Caco-2 (cell line): ENCODE measurements around the gene FAM83F. TPM values are rescaled to one million over a fixed set of nuclear protein-coding genes. Genes with fewer than 3 reads are reported as not detected.

Experiments used
- BruUV-seq: library from RNA; stranded (reverse); fragments of 400-500 nt; replicated peaks from 2 replicates; lab custom pipeline; 2021; lab: Mats Ljungman, UMichigan
- CTCF ChIA-PET: fragments of 300-600 bp; sonication (Branson Sonifier 250); formaldehyde crosslinking; loops from one replicate; lab custom pipeline; 2022; ENCODE audit warnings: antibody characterized with exemption; lab: Charles Lee
- POLR2A ChIA-PET: fragments of 300-600 bp; sonication (Branson Sonifier 250); formaldehyde crosslinking; loops from one replicate; lab custom pipeline; 2022; ENCODE audit warnings: antibody characterized with exemption; lab: Charles Lee
- DNase-seq, 2 experiments: peaks; one replicate each; pipeline versions ENCODE4 v3.0.0 to v3.0.0-alpha.2; 2020 to 2022
- H3K27me3 ChIP-seq: replicated peaks from 2 replicates; pipeline ENCODE4 v1.6.0; 2011; ENCODE audit warnings: low read length; ENCODE audit not compliant: control insufficient read depth, insufficient read depth
- H3K36me3 ChIP-seq: 2 replicates; pipeline ENCODE4 v1.5.1; 2011; ENCODE audit warnings: low read length; ENCODE audit not compliant: control insufficient read depth, insufficient read depth
- H3K4me1 ChIP-seq: fragments of 250-450 bp; sonication (Bioruptor Pico); 2 replicates; pipeline ENCODE4 v1.5.1; 2020; ENCODE audit warnings: mild to moderate bottlenecking
- H3K4me3 ChIP-seq: 2 replicates; pipeline ENCODE4 v1.5.1; 2011; ENCODE audit warnings: low read depth, mild to moderate bottlenecking, control low read depth, low read length
- H3K9me3 ChIP-seq: fragments of 250-450 bp; sonication (Bioruptor Pico); 2 replicates; pipeline ENCODE4 v1.5.1; 2020; ENCODE audit warnings: mild to moderate bottlenecking, moderate library complexity
- H3K27ac Mint-ChIP-seq: one replicate; pipeline ENCODE4 v1.8.0; 2022; ENCODE audit warnings: mixed read lengths; ENCODE audit not compliant: unreplicated experiment
- H3K27me3 Mint-ChIP-seq: one replicate; pipeline ENCODE4 v1.8.0; 2022; ENCODE audit warnings: mixed read lengths; ENCODE audit not compliant: insufficient read depth, unreplicated experiment
- H3K36me3 Mint-ChIP-seq: one replicate; pipeline ENCODE4 v1.8.0; 2022; ENCODE audit warnings: mild to moderate bottlenecking, mixed read lengths; ENCODE audit not compliant: insufficient read depth, unreplicated experiment
- H3K4me1 Mint-ChIP-seq: one replicate; pipeline ENCODE4 v1.8.0; 2022; ENCODE audit warnings: low read depth, mixed read lengths; ENCODE audit not compliant: unreplicated experiment
- H3K4me3 Mint-ChIP-seq: one replicate; pipeline ENCODE4 v1.8.0; 2022; ENCODE audit warnings: mild to moderate bottlenecking, moderate library complexity, mixed read lengths; ENCODE audit not compliant: unreplicated experiment
- H3K9me3 Mint-ChIP-seq: one replicate; pipeline ENCODE4 v1.8.0; 2022; ENCODE audit warnings: mixed read lengths; ENCODE audit not compliant: unreplicated experiment
- CTCF ChIP-seq, 2 experiments: fragments of 200-600 bp in 1 of 2; IDR thresholded peaks; 1 replicate in 1 of 2; 2 replicates in 1 of 2; pipeline versions ENCODE4 v1.5.1 to v1.8.0; 2011 to 2022; ENCODE audit warnings: antibody characterized with exemption in 1 of 2, control low read depth in 1 of 2, inconsistent platforms in 1 of 2, low read depth in 1 of 2, low read length in 1 of 2, mild to moderate bottlenecking in 1 of 2, moderate library complexity in 1 of 2; ENCODE audit not compliant: insufficient read depth in 1 of 2, severe bottlenecking in 1 of 2, unreplicated experiment in 1 of 2
- intact Hi-C: fragments of 100-400 bp; cut with micrococcal nuclease; formaldehyde crosslinking; loops from one replicate; pipeline ENCODE4 v1.10.0; 2022; ENCODE audit not compliant: unreplicated experiment
- total RNA-seq: library from RNA; stranded (reverse); gene quantifications from 2 replicates; pipeline ENCODE4 v1.2.3, GENCODE V29; 2022

Gene FAM83F
- total RNA-seq, 1 experiment from 2014 or later, result 20.0 TPM

GRCh38 chr22:39994041-39994565 lies 651 bp upstream of the FAM83F start:
- no peaks in the 10 kb centered on the region for H3K9me3 Mint-ChIP-seq
- Histone ChIP-seq H3K36me3 (no peaks in the 10 kb centered on the region; the same call in 1 of the 2 replicates), H3K9me3 (no peaks in the 10 kb centered on the region), H3K4me1 (peaks cover 61% of the 10 kb centered on the region), H3K27me3 (no peaks in the 10 kb centered on the region), H3K4me3 (peak overlapping the region; percentile 58)
- H3K4me1 Mint-ChIP-seq, result peaks cover 44% of the 10 kb centered on the region
- H3K27ac Mint-ChIP-seq, result peak overlapping the region; percentile 71
- peaks cover under 1% of the 10 kb centered on the region for H3K36me3 Mint-ChIP-seq
- BruUV-seq, result TSS peak; percentile 90
- TF ChIP-seq CTCF (IDR thresholded peaks at IDR 0.05; ENCODE audit: insufficient read depth in 1 of 2, low read depth in 1 of 2, low read length in 1 of 2, severe bottlenecking in 1 of 2, unreplicated experiment in 1 of 2), result no peak
- intact Hi-C loops, result no loop called here
- POLR2A ChIA-PET, result interaction anchor here (0.6 to 2.2 kb wide), 2 partner anchors 50 to 1459 kb away, joined by 6 to 10 read pairs; no protein-coding TSS in a partner anchor
- DNase-seq, result no peak
- peak overlapping the region; percentile 70 for H3K4me3 Mint-ChIP-seq
- H3K27me3 Mint-ChIP-seq, result no peaks in the 10 kb centered on the region
- CTCF ChIA-PET, result interaction anchor here (0.8 to 1.7 kb wide), 3 partner anchors 21 to 40 kb away, joined by 3 to 10 read pairs (median 5); no protein-coding TSS in a partner anchor

GRCh38 chr22:39995393-39996252 lies 869 bp downstream of the FAM83F start:
- peaks cover 53% of the 10 kb centered on the region for H3K4me1 Mint-ChIP-seq
- POLR2A ChIA-PET, result interaction anchor here (2.2 kb wide), 1 partner anchor 49 kb away, joined by 10 read pairs; no protein-coding TSS in a partner anchor
- no TSS peak for BruUV-seq

More at GRCh38 chr22:39995393-39996252, 869 bp downstream of the FAM83F start:
- H3K27me3 ChIP-seq, result no peaks in the 10 kb centered on the region
- no peaks in the 10 kb centered on the region for H3K27me3 Mint-ChIP-seq
- no peaks in the 10 kb centered on the region for H3K9me3 Mint-ChIP-seq
- peak overlapping the region; percentile 67 for H3K4me3 Mint-ChIP-seq
- H3K4me1 ChIP-seq, result peaks cover 66% of the 10 kb centered on the region
- CTCF ChIA-PET, result interaction anchor here (1.3 to 1.7 kb wide), 2 partner anchors 29 kb away, joined by 3 to 10 read pairs; no protein-coding TSS in a partner anchor
- H3K9me3 ChIP-seq, result no peaks in the 10 kb centered on the region
- peaks cover 16% of the 10 kb centered on the region for H3K36me3 Mint-ChIP-seq
- H3K4me3 ChIP-seq, result peak overlapping the region; percentile 53
- H3K27ac Mint-ChIP-seq, result peak overlapping the region; percentile 74
- no peak for TF ChIP-seq CTCF (IDR thresholded peaks at IDR 0.05; ENCODE audit: insufficient read depth in 1 of 2, low read depth in 1 of 2, low read length in 1 of 2, severe bottlenecking in 1 of 2, unreplicated experiment in 1 of 2)
- peak in 1 of 2 experiments; percentile 31 for DNase-seq
- H3K36me3 ChIP-seq, result no peaks in the 10 kb centered on the region; the same call in 1 of the 2 replicates
- intact Hi-C loops, result loop anchor here (1.0 to 5.0 kb wide), 3 partner anchors 19 to 523 kb away; no protein-coding TSS in a partner anchor
